GM23338 (cell line): ENCODE results near the gene BICC1. TPM values are rescaled to one million over a fixed set of nuclear protein-coding genes. Genes with fewer than 3 reads are reported as not detected.

Experiments used
- ATAC-seq: fragments of 200-7000 bp; cut with Tn5 transposase; 3 replicates; pipeline ENCODE4 v1.9.1; 2020
- DNase-seq: peaks from one replicate; pipeline ENCODE4 v3.0.0-alpha.2; 2015; ENCODE audit warnings: low spot score
- H2AFZ ChIP-seq: fragments of 200-600 bp; sonication (generic); 2 replicates; pipeline ENCODE4 v1.8.0; 2016; ENCODE audit warnings: antibody characterized with exemption, mild to moderate bottlenecking, moderate library complexity
- H3F3A ChIP-seq: fragments of 200-600 bp; sonication (generic); replicated peaks from 2 replicates; pipeline ENCODE4 v1.8.0; 2017; ENCODE audit warnings: antibody characterized with exemption, mixed run types, low read depth
- H3K27ac ChIP-seq: fragments of 200-600 bp; sonication (generic); 2 replicates; pipeline ENCODE4 v1.6.1; 2016; ENCODE audit warnings: low read depth
- H3K27me3 ChIP-seq: fragments of 200-600 bp; sonication (generic); 2 replicates; pipeline ENCODE4 v1.8.0; 2016; ENCODE audit warnings: mild to moderate bottlenecking, mixed run types, moderate library complexity; ENCODE audit not compliant: insufficient read depth
- H3K36me3 ChIP-seq: fragments of 200-600 bp; sonication (generic); 2 replicates; pipeline ENCODE4 v1.8.0; 2016; ENCODE audit warnings: mild to moderate bottlenecking; ENCODE audit not compliant: insufficient read depth
- H3K4me1 ChIP-seq: fragments of 200-600 bp; sonication (generic); 2 replicates; pipeline ENCODE4 v1.8.0; 2016; ENCODE audit warnings: mild to moderate bottlenecking, moderate library complexity; ENCODE audit not compliant: insufficient read depth
- H3K4me2 ChIP-seq: fragments of 200-600 bp; sonication (generic); 2 replicates; pipeline ENCODE4 v1.7.1; 2017; ENCODE audit warnings: mixed run types
- H3K4me3 ChIP-seq: fragments of 200-600 bp; sonication (generic); 2 replicates; pipeline ENCODE4 v1.6.1; 2016; ENCODE audit warnings: mixed run types
- H3K79me2 ChIP-seq: fragments of 200-600 bp; sonication (generic); replicated peaks from 2 replicates; pipeline ENCODE4 v1.8.0; 2017; ENCODE audit warnings: mild to moderate bottlenecking; ENCODE audit not compliant: insufficient read depth
- H3K9me2 ChIP-seq: fragments of 200-600 bp; sonication (generic); 2 replicates; pipeline ENCODE4 v1.8.0; 2017; ENCODE audit not compliant: insufficient read depth
- H4K20me1 ChIP-seq: fragments of 200-600 bp; sonication (generic); replicated peaks from 2 replicates; pipeline ENCODE4 v1.8.0; 2017; ENCODE audit warnings: mild to moderate bottlenecking; ENCODE audit not compliant: insufficient read depth
- H3K27ac Mint-ChIP-seq: 2 replicates; pipeline ENCODE4 v1.8.0; 2020; ENCODE audit warnings: inconsistent platforms, mild to moderate bottlenecking, moderate library complexity, mixed read lengths
- H3K27me3 Mint-ChIP-seq: 3 replicates; pipeline ENCODE4 v1.8.0; 2022; ENCODE audit warnings: low read depth, mild to moderate bottlenecking, moderate library complexity, mixed read lengths, inconsistent platforms; ENCODE audit not compliant: insufficient read depth, poor library complexity
- H3K36me3 Mint-ChIP-seq: 3 replicates; pipeline ENCODE4 v1.8.0; 2021; ENCODE audit warnings: low read depth, mild to moderate bottlenecking, inconsistent platforms, moderate library complexity, mixed read lengths
- H3K4me1 Mint-ChIP-seq: 3 replicates; pipeline ENCODE4 v1.8.0; 2020; ENCODE audit warnings: mild to moderate bottlenecking, inconsistent platforms, mixed read lengths
- H3K4me3 Mint-ChIP-seq: 3 replicates; pipeline ENCODE4 v1.8.0; 2021; ENCODE audit warnings: moderate library complexity, mild to moderate bottlenecking, inconsistent platforms, mixed read lengths
- H3K9me3 Mint-ChIP-seq: 3 replicates; pipeline ENCODE4 v1.8.0; 2020; ENCODE audit warnings: moderate library complexity, mild to moderate bottlenecking, inconsistent platforms, mixed read lengths
- CREB1 ChIP-seq: fragments of 250-450 bp; sonication (Bioruptor Pico); IDR thresholded peaks from 2 replicates; pipeline ENCODE4 v1.5.0; 2020; ENCODE audit warnings: low read depth, mild to moderate bottlenecking, moderate library complexity
- CTCF ChIP-seq, 2 experiments: fragments of 200-600 bp in 1 of 2; sonication (generic) in 1 of 2; conservative IDR thresholded peaks; 2 replicates each; pipeline versions ENCODE4 v1.5.1 to v1.6.1; 2016 to 2017; ENCODE audit warnings: antibody characterized with exemption in 2 of 2, low read depth in 2 of 2, mild to moderate bottlenecking in 2 of 2, moderate library complexity in 1 of 2
- ETS1 ChIP-seq: IDR thresholded peaks from 2 replicates; pipeline ENCODE4 v1.6.1; 2016; ENCODE audit warnings: antibody characterized with exemption
- EZH2 ChIP-seq: fragments of 200-600 bp; sonication (generic); IDR thresholded peaks from one replicate; pipeline ENCODE4 v1.8.0; 2017; ENCODE audit warnings: antibody characterized with exemption, mild to moderate bottlenecking, low read depth; ENCODE audit not compliant: unreplicated experiment
- EZH2phosphoT487 ChIP-seq: fragments of 200-600 bp; sonication (generic); IDR thresholded peaks from one replicate; pipeline ENCODE4 v1.8.1; 2018; ENCODE audit warnings: antibody characterized with exemption; ENCODE audit not compliant: unreplicated experiment
- JUNB ChIP-seq: IDR thresholded peaks from one replicate; pipeline ENCODE4 v1.6.1; 2016; ENCODE audit warnings: antibody characterized with exemption; ENCODE audit not compliant: unreplicated experiment
- NANOG ChIP-seq: IDR thresholded peaks from 2 replicates; pipeline ENCODE4 v1.6.1; 2016; ENCODE audit warnings: antibody characterized with exemption, borderline replicate concordance
- POLR2AphosphoS5 ChIP-seq: IDR thresholded peaks from 2 replicates; pipeline ENCODE4 v1.6.1; 2016; ENCODE audit warnings: antibody characterized with exemption, low read depth
- REST ChIP-seq: IDR thresholded peaks from one replicate; pipeline ENCODE4 v1.6.1; 2018; ENCODE audit warnings: antibody characterized with exemption; ENCODE audit not compliant: unreplicated experiment
- STAT1 ChIP-seq: IDR thresholded peaks from one replicate; pipeline ENCODE4 v1.6.1; 2016; ENCODE audit warnings: antibody characterized with exemption; ENCODE audit not compliant: unreplicated experiment
- ZNF114 ChIP-seq: fragments of 250-450 bp; sonication (Bioruptor Pico); IDR thresholded peaks from 2 replicates; pipeline ENCODE4 v1.5.0; 2020; ENCODE audit warnings: mild to moderate bottlenecking, moderate library complexity
- ZNF331 ChIP-seq: fragments of 250-450 bp; sonication (Bioruptor Pico); IDR thresholded peaks from 2 replicates; pipeline ENCODE4 v1.5.0; 2020; ENCODE audit warnings: low read depth, mild to moderate bottlenecking, moderate library complexity
- ZNF462 ChIP-seq: fragments of 250-450 bp; sonication (Bioruptor Pico); IDR thresholded peaks from 2 replicates; pipeline ENCODE4 v1.5.0; 2020; ENCODE audit warnings: mild to moderate bottlenecking, moderate library complexity
- polyA plus RNA-seq: library from polyadenylated mRNA; unstranded; fragments of >200 nt; fragmentation: Nextera tagmentation; extraction: Ambion mirVana; gene quantifications from 2 replicates; pipeline ENCODE4 v1.2.1, GENCODE V29; 2016
- total RNA-seq: library from RNA; depleted of rRNA; stranded (reverse); fragments of >200 nt; shearing (Covaris generic); gene quantifications from 2 replicates; pipeline ENCODE4 v1.2.3, GENCODE V29; 2014

The BICC1 gene
- total and polyA plus RNA-seq, 2 experiments from 2014 or later, result 1.3 to 2.2 TPM

GRCh38 chr10:58590924-58591323 is 78.3 kb downstream of the BICC1 start:
- H3K27ac ChIP-seq, result no peak overlapping the region
- no peak overlapping the region for H3K4me3 ChIP-seq
- no peaks in the 10 kb centered on the region for H3K9me2 ChIP-seq
- ATAC-seq (no peak), DNase-seq (no peak)
- H3F3A ChIP-seq, result no peaks in the 10 kb centered on the region
- H2AFZ ChIP-seq, result no peak overlapping the region
- no peaks in the 10 kb centered on the region for H3K4me1 ChIP-seq
- TF ChIP-seq EZH2 (no peak), CREB1 (CRISPR knock-in tag) (no peak), JUNB (no peak), POLR2AphosphoS5 (no peak), CTCF (conservative IDR thresholded peaks at IDR 0.05; ENCODE audit: low read depth in 2 of 2) (no peak), REST (no peak), ZNF114 (CRISPR knock-in tag) (no peak), STAT1 (no peak), ZNF462 (no peak), ZNF331 (CRISPR knock-in tag) (no peak), EZH2phosphoT487 (no peak), ETS1 (no peak), NANOG (no peak)
- H3K79me2 ChIP-seq, result no peaks in the 10 kb centered on the region
- H3K27ac Mint-ChIP-seq, result no peak overlapping the region
- no peaks in the 10 kb centered on the region for H3K27me3 Mint-ChIP-seq
- H4K20me1 ChIP-seq, result no peaks in the 10 kb centered on the region
- no peaks in the 10 kb centered on the region for H3K9me3 Mint-ChIP-seq
- H3K36me3 Mint-ChIP-seq, result no peaks in the 10 kb centered on the region
- no peaks in the 10 kb centered on the region; the same call in 2 of the 3 replicates for H3K4me1 Mint-ChIP-seq
- H3K4me2 ChIP-seq, result no peak overlapping the region
- H3K27me3 ChIP-seq, result no peaks in the 10 kb centered on the region
- no peaks in the 10 kb centered on the region for H3K36me3 ChIP-seq
- no peak overlapping the region for H3K4me3 Mint-ChIP-seq
